Fibroblast of upper back skin (primary cell): ENCODE results near the gene CROT.
"Not testable (repeated sequence)": the region's sequence is repeated elsewhere in the genome, so short reads cannot be mapped to it uniquely, and the experiment has no call there.

Experiments
- DNase-seq: peaks from one replicate; pipeline ENCODE4 v3.0.0-alpha.2; 2013

Gene CROT, protein sequence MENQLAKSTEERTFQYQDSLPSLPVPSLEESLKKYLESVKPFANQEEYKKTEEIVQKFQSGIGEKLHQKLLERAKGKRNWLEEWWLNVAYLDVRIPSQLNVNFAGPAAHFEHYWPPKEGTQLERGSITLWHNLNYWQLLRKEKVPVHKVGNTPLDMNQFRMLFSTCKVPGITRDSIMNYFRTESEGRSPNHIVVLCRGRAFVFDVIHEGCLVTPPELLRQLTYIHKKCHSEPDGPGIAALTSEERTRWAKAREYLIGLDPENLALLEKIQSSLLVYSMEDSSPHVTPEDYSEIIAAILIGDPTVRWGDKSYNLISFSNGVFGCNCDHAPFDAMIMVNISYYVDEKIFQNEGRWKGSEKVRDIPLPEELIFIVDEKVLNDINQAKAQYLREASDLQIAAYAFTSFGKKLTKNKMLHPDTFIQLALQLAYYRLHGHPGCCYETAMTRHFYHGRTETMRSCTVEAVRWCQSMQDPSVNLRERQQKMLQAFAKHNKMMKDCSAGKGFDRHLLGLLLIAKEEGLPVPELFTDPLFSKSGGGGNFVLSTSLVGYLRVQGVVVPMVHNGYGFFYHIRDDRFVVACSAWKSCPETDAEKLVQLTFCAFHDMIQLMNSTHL

DNA sequence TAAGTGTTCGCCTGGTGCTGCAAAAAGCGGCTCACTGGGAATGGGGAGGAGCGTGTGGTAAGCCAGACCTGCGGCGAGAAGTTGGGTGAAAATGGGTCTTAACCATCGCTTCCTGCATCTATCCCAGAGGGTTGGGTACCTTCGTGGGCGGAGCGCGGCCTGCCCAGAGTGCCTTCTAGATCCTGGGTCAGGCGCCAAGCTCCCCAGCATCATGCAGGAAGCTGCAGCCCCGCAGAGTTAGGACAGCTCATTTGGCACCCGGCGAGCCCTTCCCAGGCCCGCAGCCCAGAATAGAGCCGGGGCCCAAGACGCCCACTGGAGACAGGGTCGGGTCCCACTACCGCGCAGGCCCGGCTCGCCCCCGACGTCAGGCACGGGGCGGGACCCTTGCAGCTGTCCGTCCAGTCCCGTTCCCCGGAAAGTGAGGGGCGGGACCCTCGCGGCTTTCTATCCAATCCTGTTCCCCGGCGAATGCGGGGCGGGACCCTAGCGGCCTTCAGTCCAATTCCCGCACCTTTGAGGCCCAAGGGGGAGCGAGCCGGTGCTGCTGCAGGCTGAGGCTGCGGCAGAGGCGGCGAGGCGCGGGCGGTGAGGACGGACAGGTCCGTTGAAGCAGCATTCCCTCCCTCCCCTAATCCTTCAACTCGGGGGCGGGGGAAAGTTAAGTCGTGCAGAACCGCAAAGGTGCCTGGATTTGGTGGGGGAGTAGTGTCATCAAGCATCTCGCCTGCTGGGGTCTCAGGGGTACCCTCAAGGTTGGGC is at the start of gene CROT:
CROT (plus strand) TSS at position 499 of the 762 bp plus-strand sequence. CDS start 3,405 bp downstream, outside the sequence.
- DNase-seq: peak; percentile 93

DNA sequence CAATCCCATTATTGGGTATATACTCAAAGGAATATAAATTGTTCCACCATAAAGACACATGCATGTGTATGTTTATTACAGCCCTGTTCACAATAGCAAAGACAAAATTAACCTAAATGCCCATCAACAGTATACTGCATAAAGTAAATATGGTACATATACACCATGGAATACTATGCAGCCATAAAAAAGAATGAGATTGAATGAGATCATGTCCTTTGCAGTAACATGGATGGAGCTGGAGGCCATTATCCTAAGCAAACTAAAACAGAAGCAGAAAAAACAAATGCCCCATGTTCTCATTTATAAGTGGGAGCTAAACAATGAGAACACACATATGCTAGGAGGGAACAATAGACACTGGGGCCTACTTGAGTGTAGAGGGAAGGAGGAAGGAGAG is 44.7 kb upstream of the CROT start:
- DNase-seq: no peak

DNA sequence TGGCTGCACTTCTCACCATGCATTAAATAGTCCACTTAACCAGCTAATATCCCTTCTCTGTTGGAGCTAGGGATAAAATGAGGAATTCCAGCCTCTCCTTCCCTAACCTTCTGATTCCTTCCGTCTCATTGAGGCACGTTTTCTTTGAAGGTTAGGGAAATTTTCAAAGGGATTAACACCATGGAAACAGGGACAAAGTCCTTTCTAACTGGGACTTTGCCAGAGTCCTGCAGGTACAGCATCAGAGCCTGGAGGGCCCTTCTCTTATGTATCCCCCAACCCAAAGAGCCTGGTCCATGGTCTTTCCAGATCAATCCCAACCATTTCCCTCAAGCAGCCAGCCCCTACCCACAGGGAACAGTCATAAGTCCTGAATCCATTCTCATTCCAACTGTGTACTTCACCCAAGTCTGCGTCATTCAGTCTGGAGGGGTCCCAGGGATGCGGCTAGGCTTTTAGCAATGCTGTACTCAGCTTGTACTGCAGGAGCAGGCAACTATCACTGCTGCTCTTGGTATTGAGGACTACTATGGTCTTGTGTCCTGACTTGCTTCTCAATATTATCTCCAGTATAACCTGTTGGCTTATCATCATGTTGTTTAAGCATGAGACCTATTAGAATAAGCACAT is 34.6 kb upstream of the CROT start:
- peak; percentile 7 for DNase-seq

DNA sequence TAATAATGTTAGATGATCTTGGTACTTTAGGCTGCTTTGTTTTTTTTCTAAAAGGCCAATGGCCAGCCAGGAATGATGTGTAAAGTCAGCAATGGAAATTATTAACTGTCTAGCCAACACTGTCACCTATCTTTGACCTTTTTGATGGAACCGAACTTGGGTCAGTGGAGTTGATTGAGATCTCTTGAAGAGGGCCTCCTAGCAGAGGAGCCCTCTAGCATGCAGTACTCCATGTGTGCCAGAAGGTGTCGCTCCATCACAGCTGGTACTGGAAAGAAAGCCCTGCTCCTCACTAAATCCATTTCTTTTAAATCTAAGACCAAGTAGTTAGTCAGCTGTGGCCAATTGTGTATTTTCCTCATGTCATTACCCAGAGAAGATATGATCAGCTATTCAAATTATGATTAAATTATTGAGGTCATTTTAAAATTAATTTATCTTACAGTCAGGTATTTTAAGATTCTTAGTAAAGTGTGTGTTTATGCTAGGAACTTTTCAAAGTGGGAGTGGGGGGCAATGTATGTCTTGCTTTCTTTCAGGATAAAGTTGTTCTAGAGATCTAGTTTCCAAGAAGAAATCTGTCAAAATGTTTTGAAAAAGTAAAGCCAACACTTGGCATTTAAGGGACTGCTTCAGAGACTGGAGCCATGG is 33.1 kb upstream of the CROT start:
- peak; percentile 58 for DNase-seq

DNA sequence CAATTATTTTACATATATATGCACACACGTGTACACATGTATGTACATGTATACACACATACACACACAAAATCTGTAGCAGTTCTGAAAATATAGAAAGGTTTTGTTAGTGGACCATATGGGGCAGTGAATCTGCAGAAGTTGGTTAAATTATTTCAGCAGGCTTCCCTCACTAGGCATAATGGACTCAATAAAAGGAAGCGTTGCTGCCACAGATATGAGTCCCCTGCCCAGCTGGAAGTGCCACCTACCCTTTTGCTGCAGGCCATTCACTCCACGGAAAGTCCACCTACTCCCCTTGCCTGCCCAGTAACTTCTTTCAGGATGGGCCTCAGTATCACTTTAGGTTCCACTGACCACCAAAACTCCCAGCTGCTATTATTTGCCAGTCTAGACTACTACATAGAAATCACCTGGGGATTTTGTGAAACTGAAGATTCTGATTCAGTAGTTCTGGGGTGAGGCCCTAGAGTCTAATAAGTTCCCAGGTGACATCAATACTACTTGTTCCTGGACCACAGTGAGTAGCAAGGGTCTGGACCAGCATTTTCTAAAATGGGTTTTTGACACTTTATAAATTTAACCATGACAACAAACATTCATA is 29.3 kb upstream of the CROT start:
- DNase-seq: no peak

DNA sequence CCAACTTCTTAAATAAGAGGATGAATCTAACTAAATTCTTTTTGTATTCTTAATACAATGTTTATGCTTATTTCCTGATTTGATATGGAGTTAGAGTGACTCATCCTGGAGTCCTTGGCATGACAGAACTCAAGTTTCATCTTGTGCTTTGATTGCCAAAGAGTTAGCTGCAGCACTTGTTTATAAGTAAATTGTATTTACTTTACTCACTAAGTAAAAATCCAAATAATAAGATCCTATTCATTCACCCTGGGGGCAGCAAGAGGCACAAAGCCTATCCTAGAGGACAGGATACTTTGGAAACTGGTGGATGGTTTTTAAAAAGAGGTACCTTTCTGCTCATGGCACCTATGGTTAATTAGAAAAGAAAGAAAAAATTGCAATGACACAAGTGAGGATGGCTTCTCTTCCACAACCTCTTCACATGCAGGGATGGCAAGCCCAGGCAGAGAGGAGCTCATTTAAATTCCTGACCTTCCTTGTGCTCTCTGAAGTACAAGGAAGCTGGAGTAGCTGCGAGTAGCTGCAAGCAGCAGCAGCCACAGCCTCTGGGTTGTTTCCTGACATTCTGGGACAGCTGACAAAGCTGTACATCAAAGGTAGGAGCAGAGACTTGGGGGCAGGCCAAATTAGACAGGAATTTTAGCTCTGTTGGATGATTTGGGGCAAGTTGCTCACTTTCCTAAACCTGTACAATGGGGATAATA is 28.5 kb upstream of the CROT start:
- DNase-seq: peak; percentile 43

DNA sequence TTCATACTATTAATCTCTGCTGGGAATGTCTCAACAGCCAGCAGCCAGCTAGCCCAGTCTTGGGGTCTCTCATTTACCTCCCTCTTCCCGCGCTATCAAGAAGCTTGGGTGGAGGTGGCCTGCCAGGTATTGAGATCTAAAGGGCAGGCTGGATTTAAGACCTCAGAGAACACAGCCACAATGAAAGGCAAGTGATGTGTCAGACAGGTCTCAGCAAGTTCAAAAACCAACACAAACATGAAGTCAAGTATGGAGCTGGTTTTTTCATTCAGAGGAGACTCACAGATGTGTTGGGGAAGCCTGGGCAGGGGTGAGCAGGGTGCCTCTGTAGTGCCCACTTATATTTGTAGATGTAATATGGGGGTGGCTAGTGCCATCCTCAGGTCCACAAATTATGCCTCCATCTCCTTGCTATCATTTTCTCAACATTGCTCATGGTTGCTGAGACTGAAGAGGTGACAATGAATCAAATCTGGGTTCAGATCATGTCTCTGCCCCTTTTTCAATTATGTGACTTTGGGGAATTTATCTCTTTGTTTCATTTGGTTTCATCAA is 27.7 kb upstream of the CROT start:
- no peak for DNase-seq

DNA sequence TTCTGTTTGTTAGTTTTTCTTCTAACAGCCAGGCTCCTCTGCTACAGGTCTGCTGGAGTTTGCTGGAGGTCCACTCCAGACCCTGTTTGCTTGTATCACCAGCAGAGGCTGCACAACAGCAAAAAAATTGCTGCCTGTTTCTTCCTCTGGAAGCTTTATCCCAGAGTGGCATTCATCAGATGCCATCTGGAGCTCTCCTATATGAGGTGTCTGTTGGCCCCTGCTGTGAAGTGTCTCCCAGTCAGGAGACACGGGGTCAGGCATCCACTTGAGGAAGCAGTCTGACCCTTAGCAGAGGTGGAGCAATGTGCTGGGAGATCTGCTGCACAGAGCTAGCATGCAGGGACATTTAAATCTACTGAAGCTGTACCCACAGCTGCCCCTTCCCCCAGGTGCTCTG is 26.7 kb upstream of the CROT start:
- no peak for DNase-seq

DNA sequence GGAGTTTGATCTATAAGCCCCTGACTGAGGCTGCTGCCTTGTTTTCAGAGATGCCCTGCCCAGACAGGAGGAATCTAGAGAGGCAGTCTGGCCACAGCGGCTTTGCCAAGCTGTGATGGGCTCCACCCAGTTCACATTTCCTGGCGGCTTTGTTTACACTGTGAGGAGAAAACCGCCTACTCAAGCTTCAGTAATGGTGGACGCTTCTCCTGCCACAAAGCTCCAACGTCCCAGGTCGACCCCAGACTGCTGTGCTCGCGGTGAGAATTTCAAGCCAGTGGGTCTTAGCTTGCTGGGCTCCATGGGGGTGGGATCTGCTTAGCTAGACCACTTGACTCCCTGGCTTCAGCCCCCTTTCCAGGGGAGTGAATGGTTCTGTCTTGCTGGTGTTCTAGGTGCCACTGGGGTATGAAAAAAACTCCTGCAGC is 26.3 kb upstream of the CROT start:
- DNase-seq: not testable (repeated sequence)

DNA sequence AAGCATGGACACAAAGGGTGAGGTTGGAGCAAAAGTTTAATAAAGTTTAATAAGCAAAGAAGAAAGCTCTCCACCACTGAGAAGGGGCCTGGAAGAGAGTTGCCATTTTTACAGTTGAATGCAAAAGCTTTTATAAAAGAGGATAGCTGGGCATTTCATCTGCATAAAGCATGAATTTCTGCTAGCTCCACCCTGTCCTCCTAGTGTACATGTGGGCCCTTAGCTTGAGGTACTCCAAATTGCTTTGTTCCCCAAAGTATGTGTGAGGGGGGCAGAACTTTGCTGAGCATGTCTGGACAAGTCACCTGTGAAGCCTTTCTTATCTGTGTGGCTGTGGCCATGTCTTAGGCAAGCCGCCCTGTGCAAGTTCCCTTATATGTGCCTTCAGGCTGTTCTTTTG is 22.6 kb upstream of the CROT start:
- no peak for DNase-seq

DNA sequence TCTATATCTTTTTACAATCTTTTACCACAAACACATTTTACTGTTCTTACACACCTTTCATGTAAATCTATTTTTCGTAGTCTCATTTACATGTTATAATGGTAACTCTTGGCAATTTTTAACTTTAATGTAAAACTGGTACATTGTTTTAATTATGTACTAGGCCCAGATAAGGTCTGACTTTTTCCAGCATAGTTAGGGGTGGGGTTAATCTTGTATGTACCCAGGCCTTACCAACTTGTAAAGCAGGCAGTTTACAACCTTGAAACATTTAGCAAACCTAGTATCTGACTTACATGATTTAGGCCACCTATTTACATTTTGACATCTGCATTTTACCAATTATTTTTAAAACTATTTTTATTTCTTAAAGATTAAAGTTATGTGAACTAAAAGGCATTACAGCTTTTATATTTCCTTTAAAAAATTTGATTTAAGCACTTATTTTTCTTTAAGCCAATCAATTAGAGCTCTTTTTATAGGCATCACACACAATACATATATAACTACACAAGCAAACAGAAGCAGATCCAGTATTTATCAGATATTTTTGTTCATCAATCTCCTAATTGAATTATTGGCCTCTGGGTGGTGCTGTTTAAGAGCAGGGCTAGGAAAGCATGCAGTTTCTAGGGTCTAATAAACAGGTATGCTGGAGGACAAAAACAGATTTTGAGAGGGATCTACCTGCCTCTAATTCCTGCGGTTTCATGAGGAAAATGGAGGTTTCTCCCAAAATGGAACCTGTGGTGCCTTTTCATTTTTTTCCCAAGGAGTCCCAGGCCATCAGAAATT is 19.7 kb upstream of the CROT start:
- DNase-seq: no peak

DNA sequence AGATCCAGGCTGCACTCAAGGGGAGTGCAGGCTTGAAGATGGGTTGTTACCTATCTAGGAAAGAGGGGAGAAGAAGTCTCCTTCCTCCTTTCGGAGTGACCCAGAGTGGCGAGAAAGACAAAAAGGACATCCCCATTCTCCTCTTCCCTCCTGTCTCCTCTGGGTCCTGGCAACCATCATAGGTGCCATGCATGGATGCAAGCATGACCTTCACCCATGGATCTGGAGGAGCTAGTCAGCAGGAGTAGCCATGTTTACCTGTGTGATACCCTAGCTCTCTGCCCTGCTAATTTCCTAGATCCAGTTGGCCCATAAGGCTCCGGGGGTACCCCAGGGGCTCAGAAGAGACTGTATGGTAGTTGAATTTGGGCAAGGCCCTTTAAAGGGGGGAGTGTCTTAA is 17.2 kb upstream of the CROT start:
- DNase-seq: no peak

DNA sequence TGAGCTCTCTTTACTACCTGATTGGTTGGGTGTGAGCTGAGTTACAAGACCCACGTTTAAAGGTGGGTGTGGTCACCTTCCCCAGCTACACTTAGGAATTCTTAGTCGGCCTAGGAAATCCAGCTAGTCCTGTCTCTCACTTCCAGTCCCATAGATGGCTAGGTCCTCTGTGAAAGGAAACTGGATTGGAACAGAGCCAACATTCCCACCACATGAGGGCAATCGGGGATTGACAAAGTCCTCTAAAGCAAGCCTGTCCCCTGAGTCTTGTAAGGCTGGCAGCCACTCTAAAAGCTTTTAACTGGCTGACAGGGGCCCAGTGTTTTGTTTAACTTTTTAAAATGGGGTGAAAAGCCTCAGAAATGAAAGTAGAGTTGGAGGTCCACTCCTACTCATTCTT is 15.1 kb upstream of the CROT start:
- DNase-seq: no peak

DNA sequence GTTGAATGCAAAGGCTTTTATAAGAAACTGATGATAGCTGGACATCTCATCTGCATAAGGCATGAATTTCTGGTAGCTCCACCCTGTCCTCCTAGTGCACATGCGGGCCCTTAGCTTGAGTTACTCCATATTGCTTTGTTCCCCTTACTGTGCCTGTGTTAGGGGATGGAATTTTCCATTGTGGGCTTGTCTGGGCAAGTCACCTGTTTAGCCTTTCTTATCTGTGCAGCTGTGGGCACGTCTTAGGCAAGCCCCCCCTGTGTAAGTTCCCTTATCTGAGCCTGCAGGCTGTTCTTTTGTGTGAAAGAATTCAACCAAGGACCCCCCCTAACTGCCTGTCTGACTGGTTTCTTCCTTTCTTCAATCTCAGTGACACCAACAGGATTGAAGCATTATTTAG is 14.5 kb upstream of the CROT start:
- DNase-seq: no peak

DNA sequence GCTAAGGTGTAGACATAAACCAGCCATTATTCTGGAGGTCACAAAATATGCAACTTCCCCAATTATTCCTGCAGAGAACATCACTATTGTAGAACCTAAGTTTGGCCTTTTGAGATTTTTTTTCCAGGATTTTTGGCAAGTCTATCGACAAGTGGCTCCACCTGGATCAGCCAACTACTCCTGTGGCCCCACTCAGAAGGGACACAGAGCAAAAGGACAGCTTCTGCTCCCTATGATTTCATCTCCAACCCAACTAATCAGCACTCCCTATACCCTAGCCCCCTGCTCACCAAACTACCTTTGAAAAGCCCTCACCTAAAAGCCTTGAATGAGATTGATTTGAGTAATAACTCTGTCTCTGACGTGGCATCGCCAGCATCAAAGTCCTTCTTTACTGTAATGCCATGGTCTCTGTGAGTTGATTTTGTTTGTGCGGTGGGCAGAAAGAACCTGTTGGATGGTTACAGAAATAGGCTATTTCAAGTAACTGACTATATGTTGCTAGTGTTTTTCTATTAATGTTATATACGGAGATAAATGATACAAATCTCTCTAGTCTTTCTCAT is 13.7 kb upstream of the CROT start:
- no peak for DNase-seq

DNA sequence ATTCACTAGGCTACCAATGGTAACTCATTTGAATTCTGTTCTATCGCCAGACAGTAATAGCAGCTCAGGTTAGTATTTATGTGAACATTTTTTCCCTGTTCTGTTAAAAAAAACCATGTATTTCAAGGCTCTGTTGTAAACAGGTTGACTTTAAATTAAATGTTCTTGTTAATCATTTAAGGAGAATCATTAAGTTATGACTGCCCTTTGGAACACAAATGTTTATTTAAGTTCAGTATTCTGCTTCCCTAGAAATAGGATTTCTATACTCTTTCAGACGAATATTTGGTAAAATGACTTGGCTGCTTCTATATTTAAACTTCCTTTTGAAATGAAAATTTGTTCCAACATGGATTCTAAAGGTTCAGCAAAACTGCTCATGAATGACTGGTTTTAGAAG is 13.1 kb upstream of the CROT start:
- no peak for DNase-seq

DNA sequence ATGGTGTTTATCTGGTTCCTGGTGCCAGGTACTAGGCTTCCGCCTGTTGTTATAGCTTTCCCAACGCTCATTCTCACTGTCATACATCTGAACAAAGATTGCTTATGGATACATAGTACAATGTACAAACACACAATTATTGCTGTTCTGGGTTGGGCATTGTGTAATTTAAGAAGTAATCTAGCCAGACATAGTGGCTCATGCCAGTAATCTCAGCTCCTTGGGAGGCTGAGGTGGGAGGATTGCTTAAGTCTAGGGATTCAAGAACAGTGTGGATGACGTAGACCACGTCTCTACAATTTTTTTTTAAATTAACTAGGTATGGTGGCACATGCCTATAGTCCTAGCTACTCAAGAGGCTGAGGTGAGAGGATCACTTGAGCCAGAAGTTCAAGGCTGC is 9.3 kb upstream of the CROT start:
- no peak for DNase-seq

DNA sequence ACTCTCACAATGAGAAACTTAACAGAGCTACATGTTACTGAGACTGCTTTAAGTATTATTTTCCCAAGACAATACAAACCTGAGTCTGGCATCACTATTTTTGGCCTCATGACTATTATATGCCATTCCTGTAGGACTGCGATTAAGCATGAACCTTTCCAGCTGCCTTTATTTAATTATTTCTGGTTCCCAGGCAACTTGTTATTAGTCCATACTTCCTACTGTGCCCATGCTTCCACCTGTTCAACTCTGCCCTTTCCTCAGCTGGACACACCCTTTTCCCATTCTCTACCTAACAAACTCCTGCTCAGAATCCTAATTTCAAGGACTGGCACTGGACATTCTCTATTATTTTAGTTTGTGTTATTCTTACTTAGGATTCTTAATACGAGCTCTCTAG is 8.1 kb upstream of the CROT start:
- DNase-seq: no peak

DNA sequence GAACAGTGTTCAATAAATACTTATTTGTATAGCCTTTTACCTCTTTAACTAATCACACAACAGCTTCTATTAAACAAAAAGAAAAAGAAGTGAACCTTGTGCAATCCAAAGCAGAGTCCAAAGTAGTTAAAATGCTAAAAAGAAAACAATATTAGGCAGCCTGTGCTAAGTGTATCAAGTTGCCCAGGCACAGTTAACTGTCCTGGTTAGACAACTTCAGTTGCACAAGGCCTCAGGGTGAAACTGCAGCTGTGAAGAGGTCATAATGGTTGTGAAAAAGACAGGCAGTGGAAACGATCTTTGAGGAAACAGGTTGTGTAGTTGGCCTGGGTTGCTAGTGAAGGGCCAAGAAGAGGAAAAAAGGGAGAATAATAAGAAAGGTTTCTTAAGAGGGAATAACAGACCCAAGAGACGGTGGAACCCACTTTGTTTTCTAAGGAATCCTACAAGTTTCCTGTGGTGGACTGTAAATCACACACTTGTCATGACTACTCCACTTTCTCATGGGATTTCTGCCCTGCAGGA is 6.0 kb upstream of the CROT start:
- no peak for DNase-seq

DNA sequence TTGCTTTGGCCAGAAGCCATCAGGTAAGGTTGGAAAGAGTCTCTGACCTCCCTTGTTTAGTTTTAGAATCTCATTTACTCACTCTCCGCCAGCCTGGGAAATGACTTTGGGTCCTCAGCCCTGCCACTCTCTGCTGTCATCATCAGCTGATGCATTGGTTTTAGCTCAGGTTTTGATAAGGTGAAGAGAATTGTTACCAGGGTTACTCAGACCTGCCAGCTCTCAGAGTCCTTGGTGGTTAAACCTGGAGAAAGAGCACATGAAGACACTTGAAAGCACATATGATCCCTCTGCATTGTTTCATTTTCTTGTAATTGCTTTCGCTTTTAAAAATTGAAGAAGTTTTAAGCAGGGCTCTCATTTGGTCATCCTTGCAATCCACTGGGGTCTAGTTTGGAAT is 4.0 kb upstream of the CROT start:
- no peak for DNase-seq
